Lung (tissue), 12 donors: ENCODE data around the gene ELAVL4. TPM values are rescaled to one million over a fixed set of nuclear protein-coding genes. Genes with fewer than 3 reads are reported as not detected.

Source experiments
- ATAC-seq: fragments of 200-7000 bp; cut with Tn5 transposase; one replicate; pipeline ENCODE4 v1.9.1; 2020; ENCODE audit warnings: moderate number of reproducible peaks; ENCODE audit not compliant: insufficient read depth, low FRiP score
- DNase-seq, 3 donors: peaks; one replicate each; pipeline ENCODE4 v3.0.0-alpha.2; 2013 to 2017
- H3K27ac ChIP-seq, 2 donors: one replicate each; pipeline ENCODE4 v1.5.1; 2013; ENCODE audit warnings: mild to moderate bottlenecking in 2 of 2, moderate library complexity in 2 of 2, control low read depth in 1 of 2, inconsistent platforms in 1 of 2, low read depth in 1 of 2, low read length in 1 of 2
- H3K27me3 ChIP-seq, 3 donors: one replicate each; pipeline ENCODE4 v1.5.1; 2013; ENCODE audit warnings: low read length in 2 of 3; ENCODE audit not compliant: control insufficient read depth in 3 of 3, insufficient read depth in 3 of 3
- H3K36me3 ChIP-seq, 4 donors: one replicate each; pipeline ENCODE4 v1.5.1; 2013; ENCODE audit warnings: low read length in 4 of 4, mild to moderate bottlenecking in 1 of 4, moderate library complexity in 1 of 4; ENCODE audit not compliant: control insufficient read depth in 4 of 4, insufficient read depth in 4 of 4
- H3K4me1 ChIP-seq, 5 donors: one replicate each; pipeline ENCODE4 v1.5.1; 2013; ENCODE audit warnings: low read length in 5 of 5, mild to moderate bottlenecking in 2 of 5, moderate library complexity in 1 of 5; ENCODE audit not compliant: control insufficient read depth in 5 of 5, insufficient read depth in 5 of 5
- H3K4me3 ChIP-seq: one replicate; pipeline ENCODE4 v1.5.1; 2013; ENCODE audit warnings: mild to moderate bottlenecking, control low read depth, moderate library complexity
- H3K9ac ChIP-seq, 2 donors: one replicate each; pipeline ENCODE4 v1.5.1; 2013; ENCODE audit warnings: low read length in 2 of 2, control low read depth in 1 of 2; ENCODE audit not compliant: insufficient read depth in 1 of 2
- H3K9me3 ChIP-seq, 4 donors: one replicate each; pipeline ENCODE4 v1.5.1; 2013; ENCODE audit warnings: low read length in 3 of 4, mild to moderate bottlenecking in 1 of 4, moderate library complexity in 1 of 4; ENCODE audit not compliant: control insufficient read depth in 4 of 4, insufficient read depth in 3 of 4
- WGBS, 2 donors: extraction: QIAGEN DNeasy Blood & Tissue Kit; methylation state at CpG; one replicate each; pipeline ENCODE4 v1.1.7; 2013; 5-methylcytosine and 5-hydroxymethylcytosine counted together
- polyA plus RNA-seq, 2 donors: library from polyadenylated mRNA; stranded (reverse); fragments of 200-250 nt; gene quantifications; one replicate each; pipeline ENCODE4 v1.2.1, GENCODE V29; 2013
- total RNA-seq, 2 donors: library from RNA; depleted of rRNA in 1 of 2; stranded (reverse); fragments of >200 nt in 1 of 2; gene quantifications; one replicate each; pipeline ENCODE4 v1.2.1, GENCODE V29; 2014 to 2021
- TF ChIP-seq, protein P1 (sequence below): IDR thresholded peaks from 2 replicates; pipeline ENCODE4 v1.5.1; 2012; ENCODE audit warnings: mild to moderate bottlenecking; ENCODE audit errors: control extremely low read depth, extremely low read depth
- donor health status: control.
- donor health status: control.
- donor health status: Bipolar disorder and iron deficiency.
- donor health status: healthy.
- donor health status: DM: yes; HTN: yes; CAD: no.

Gene ELAVL4
- total and polyA plus RNA-seq, 4 donors, result 0.03 to 0.74 (median 0.30) TPM

DNA sequence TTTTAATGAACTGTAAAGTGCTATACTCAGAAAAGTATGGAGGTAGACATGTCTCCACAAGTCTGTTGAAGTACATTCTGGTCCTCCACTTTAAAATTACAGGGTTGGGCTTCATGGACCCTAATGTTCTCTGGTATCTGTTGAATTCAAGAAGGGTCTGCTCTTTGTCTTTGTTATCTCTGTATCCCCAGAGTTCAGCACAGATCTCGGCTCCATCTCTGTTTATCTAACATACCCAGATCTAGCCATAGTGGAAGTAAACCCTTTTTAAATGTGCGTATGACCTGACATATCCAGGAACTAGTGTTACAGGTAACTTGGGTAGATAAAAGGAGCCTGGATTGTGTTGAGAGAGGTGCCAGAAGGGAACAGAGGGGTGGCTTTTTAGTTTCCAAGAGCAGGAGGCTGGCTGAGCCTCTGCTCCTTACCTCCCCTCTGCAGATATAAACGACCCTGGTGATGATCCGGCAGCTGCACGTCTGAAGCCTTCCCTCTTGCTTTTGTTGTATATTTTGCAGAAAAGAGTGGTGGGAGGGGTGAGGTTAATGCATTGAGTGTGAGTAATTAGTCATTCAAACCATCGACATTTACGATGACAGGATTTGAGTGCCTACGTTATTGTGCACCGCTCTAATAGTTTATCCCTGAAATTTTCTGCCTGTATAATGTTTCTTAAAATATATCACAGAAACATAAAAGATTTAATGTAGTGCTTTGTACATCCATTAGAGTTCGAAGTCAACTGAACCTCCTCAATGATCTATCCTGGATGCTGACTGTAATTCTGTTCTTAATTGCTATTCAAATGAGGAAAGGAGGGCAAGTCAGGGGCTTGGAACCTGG lies 30.8 kb downstream of the ELAVL4 start:
- ATAC-seq, result no peak
- H3K9ac ChIP-seq, result no peak overlapping the region
- H3K4me3 ChIP-seq, result no peak overlapping the region
- no peaks in the 10 kb centered on the region for H3K36me3 ChIP-seq
- no peak for DNase-seq
- TF ChIP-seq, protein P1, sequence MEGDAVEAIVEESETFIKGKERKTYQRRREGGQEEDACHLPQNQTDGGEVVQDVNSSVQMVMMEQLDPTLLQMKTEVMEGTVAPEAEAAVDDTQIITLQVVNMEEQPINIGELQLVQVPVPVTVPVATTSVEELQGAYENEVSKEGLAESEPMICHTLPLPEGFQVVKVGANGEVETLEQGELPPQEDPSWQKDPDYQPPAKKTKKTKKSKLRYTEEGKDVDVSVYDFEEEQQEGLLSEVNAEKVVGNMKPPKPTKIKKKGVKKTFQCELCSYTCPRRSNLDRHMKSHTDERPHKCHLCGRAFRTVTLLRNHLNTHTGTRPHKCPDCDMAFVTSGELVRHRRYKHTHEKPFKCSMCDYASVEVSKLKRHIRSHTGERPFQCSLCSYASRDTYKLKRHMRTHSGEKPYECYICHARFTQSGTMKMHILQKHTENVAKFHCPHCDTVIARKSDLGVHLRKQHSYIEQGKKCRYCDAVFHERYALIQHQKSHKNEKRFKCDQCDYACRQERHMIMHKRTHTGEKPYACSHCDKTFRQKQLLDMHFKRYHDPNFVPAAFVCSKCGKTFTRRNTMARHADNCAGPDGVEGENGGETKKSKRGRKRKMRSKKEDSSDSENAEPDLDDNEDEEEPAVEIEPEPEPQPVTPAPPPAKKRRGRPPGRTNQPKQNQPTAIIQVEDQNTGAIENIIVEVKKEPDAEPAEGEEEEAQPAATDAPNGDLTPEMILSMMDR, result no peak
- no peaks in the 10 kb centered on the region for H3K9me3 ChIP-seq
- no peak overlapping the region for H3K27ac ChIP-seq
- 63 to 82% methylated on average over 10 of the region's 10 CpGs for WGBS, 2 donors
- H3K4me1 ChIP-seq, result no peaks in the 10 kb centered on the region
- H3K27me3 ChIP-seq, result no peaks in the 10 kb centered on the region

GRCh38 chr1:50140182-50140447 lies 31.4 kb downstream of the ELAVL4 start:
- H3K9ac ChIP-seq, result no peak overlapping the region
- TF ChIP-seq, protein P1, result no peak
- DNase-seq (no peak), ATAC-seq (no peak)
- WGBS, 2 donors, result 67 to 88% methylated on average over 1 of the region's 1 CpG
- H3K27ac ChIP-seq, result no peak overlapping the region
- H3K9me3 ChIP-seq, result no peaks in the 10 kb centered on the region
- H3K36me3 ChIP-seq, result no peaks in the 10 kb centered on the region
- no peaks in the 10 kb centered on the region for H3K27me3 ChIP-seq
- no peak overlapping the region for H3K4me3 ChIP-seq
- no peaks in the 10 kb centered on the region for H3K4me1 ChIP-seq

DNA sequence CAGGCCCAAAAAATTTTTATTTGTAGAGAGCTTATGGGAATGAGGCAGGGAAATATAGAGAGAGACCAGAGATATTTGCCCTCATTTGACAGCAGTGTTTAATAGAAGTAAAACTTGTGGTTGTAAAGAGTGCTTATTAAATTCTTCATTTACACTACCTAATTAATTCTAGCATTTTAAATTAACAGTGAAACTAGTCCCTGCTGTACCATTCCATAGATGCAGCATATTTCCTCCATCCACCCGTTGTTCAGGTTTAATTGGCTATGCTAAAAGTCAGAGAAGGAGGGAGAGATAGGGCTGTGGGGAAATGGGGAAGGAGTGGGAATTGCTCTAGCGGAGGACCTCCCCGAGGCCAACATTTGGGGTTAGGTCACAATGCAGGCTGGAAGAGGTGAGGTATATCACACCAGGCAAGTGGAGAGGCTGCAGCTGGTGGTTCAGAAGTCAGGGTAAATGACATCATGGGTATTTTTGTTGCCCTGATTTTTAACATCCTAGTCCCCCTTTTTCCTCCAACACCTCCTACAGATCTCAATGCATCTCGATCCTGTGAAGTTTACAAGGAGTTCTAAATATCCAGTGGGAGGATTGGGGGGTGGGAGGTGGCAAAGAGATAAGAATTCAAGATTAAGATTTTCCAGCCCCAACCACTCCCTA lies 38.6 kb downstream of the ELAVL4 start:
- TF ChIP-seq, protein P1, result no peak
- H3K4me1 ChIP-seq, result no peaks in the 10 kb centered on the region
- DNase-seq (no peak), ATAC-seq (no peak)
- no peaks in the 10 kb centered on the region for H3K27me3 ChIP-seq
- no peaks in the 10 kb centered on the region for H3K9me3 ChIP-seq
- no peak overlapping the region for H3K9ac ChIP-seq
- no peak overlapping the region for H3K27ac ChIP-seq
- H3K4me3 ChIP-seq, result no peak overlapping the region
- no peaks in the 10 kb centered on the region for H3K36me3 ChIP-seq
- WGBS, 2 donors, result 74 to 79% methylated on average over 4 of the region's 4 CpGs
